ENCODE data around the gene MGAT5. TPM values are rescaled to one million over a fixed set of nuclear protein-coding genes. Genes with fewer than 3 reads are reported as not detected.

MGAT5 gene
- total RNA-seq, 1 experiment from 2014 or later, result 34.0 TPM

GRCh38 chr2:134238371-134238770 lies 15.5 kb upstream of the MGAT5 start (continued):
- TF ChIP-seq MAX (IDR thresholded peaks at IDR 0.05) (no peak), ZBTB33 (IDR thresholded peaks at IDR 0.05; ENCODE audit: extremely low read depth, insufficient replicate concordance, low read length) (no peak)

- TF ChIP-seq REST (IDR thresholded peaks at IDR 0.05; ENCODE audit: low read depth), result no peak
- TF ChIP-seq YY1 (IDR thresholded peaks at IDR 0.05; ENCODE audit: extremely low read depth, insufficient replicate concordance, low read depth, low read length), result no peak
- no peak for TF ChIP-seq CBX3 (IDR thresholded peaks at IDR 0.05; ENCODE audit: low read depth)
- no peak for TF ChIP-seq EZH2 (IDR thresholded peaks at IDR 0.05)
- no peak for TF ChIP-seq RAD21 (IDR thresholded peaks at IDR 0.05; ENCODE audit: low read depth)
- TF ChIP-seq SRF (IDR thresholded peaks at IDR 0.05; ENCODE audit: low read depth), result no peak
- TF ChIP-seq ZNF274 (IDR thresholded peaks at IDR 0.05; ENCODE audit: low read depth, low read length), result no peak
- TF ChIP-seq SIN3A (IDR thresholded peaks at IDR 0.05; ENCODE audit: low read depth), result no peak
- TF ChIP-seq SP1 (IDR thresholded peaks at IDR 0.05; ENCODE audit: low read depth), result no peak
- H3K9me3 ChIP-seq (ENCODE audit: control insufficient read depth in 1 of 2, insufficient read depth in 1 of 2, low read depth in 1 of 2, low read length in 2 of 2), result no peaks in the 10 kb centered on the region
- no peaks in the 10 kb centered on the region for H4K20me1 ChIP-seq (ENCODE audit: insufficient read depth)
- no peaks in the 10 kb centered on the region for H3K9me2 ChIP-seq (ENCODE audit: insufficient read depth)
- H3K27ac ChIP-seq (ENCODE audit: low read depth, low read length), result no peak overlapping the region
- ATAC-seq (no peak), DNase-seq (ENCODE audit: low read depth, low spot score) (no peak)
- no peaks in the 10 kb centered on the region for H3K79me2 ChIP-seq (ENCODE audit: insufficient read depth, low read length)
- ChIA-PET RAD21 (ENCODE audit: low non-redundant PET in 1 of 2, low total read pairs in 2 of 2, uncharacterized antibody in 2 of 2, unreplicated experiment in 2 of 2) (no interaction called here), POLR2A (no interaction called here), CTCF (no interaction called here)
- H3K4me3 ChIP-seq (replicated peaks in 1 of 2; ENCODE audit: low read depth in 1 of 2, low read length in 2 of 2), result no peak overlapping the region
- H3K36me3 ChIP-seq (ENCODE audit: control insufficient read depth in 1 of 2, insufficient read depth in 2 of 2, low read length in 2 of 2), result no peaks in the 10 kb centered on the region
- H2AFZ ChIP-seq (ENCODE audit: low read depth, low read length, poor library complexity, severe bottlenecking), result no peak overlapping the region
- H3K9ac ChIP-seq (ENCODE audit: low read length), result no peak overlapping the region
- intact Hi-C loops (cut with micrococcal nuclease), result no loop called here
- H3K27me3 ChIP-seq (ENCODE audit: insufficient read depth, low read length), result no peaks in the 10 kb centered on the region
- BruUV-seq (replicated peaks), result no TSS peak
- no peak overlapping the region for H3K4me2 ChIP-seq (ENCODE audit: low read length)
- H3K4me1 ChIP-seq (ENCODE audit: control insufficient read depth in 1 of 2, insufficient read depth in 2 of 2, low read length in 2 of 2), result no peaks in the 10 kb centered on the region
Observed at GRCh38 chr2:134240061-134240460, 13.8 kb upstream of the MGAT5 start.

Measured in HCT116 (cell line).